IPS-18a (cell line): ENCODE data around the gene PHF14.

Source experiments
- H3K27ac ChIP-seq: one replicate; pipeline ENCODE4 v1.5.1; 2013; ENCODE audit warnings: low read length
- H3K27me3 ChIP-seq: one replicate; pipeline ENCODE4 v1.6.1; 2013; ENCODE audit warnings: mild to moderate bottlenecking, low read length; ENCODE audit not compliant: control insufficient read depth, insufficient read depth
- H3K36me3 ChIP-seq: one replicate; pipeline ENCODE4 v1.6.1; 2013; ENCODE audit warnings: low read depth, low read length; ENCODE audit not compliant: control insufficient read depth
- H3K4me1 ChIP-seq: one replicate; pipeline ENCODE4 v1.6.1; 2013; ENCODE audit warnings: low read depth, low read length; ENCODE audit not compliant: control insufficient read depth
- H3K4me3 ChIP-seq: one replicate; pipeline ENCODE4 v1.5.1; 2013; ENCODE audit warnings: low read length
- H3K9ac ChIP-seq: one replicate; pipeline ENCODE4 v1.6.1; 2013; ENCODE audit warnings: mild to moderate bottlenecking, low read length, moderate library complexity
- H3K9me3 ChIP-seq: one replicate; pipeline ENCODE4 v1.6.1; 2013; ENCODE audit warnings: low read depth, low read length; ENCODE audit not compliant: control insufficient read depth

Gene PHF14

DNA sequence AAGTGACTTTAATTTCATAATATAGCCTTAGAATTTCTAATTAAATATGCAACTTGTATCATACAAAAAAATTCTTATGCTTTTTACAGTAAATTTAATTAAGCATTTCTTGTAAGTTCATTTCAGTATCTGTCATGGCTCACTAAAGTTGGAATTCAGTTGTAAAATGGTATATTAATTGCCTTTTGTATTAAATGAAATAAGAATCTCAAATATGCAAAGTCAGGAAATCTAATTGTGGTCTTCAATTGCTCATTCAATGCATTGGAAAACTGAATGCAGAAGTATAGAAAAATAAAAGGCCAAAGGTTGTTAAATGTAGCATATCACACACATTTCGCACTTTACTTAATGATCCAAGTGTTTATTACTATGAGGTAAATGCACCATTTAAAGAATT is 189.5 kb downstream of the PHF14 start:
- Histone ChIP-seq H3K9ac (no peak overlapping the region), H3K4me1 (no peaks in the 10 kb centered on the region), H3K27ac (no peak overlapping the region), H3K36me3 (no peaks in the 10 kb centered on the region), H3K4me3 (no peak overlapping the region), H3K27me3 (no peaks in the 10 kb centered on the region), H3K9me3 (no peaks in the 10 kb centered on the region)

DNA sequence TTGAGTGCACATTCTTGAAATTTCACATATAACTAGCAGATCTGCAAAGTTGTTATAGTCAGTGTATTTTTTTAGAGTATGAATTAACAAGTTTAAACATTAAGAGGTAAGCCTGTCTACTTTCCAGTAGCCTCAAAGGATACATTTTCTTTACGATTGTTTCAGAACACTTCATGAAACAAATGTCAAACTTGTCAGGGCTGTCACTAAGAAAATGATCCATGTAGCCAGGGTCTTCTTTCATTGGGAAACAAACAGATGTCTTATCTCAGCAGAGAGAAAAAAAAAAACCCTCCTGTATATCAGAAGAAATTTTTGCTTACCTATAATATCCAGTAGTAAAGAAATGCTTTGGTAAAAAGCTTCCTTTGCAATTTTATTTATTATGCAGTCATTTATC is 192.4 kb downstream of the PHF14 start:
- Histone ChIP-seq H3K4me1 (no peaks in the 10 kb centered on the region), H3K9ac (no peak overlapping the region), H3K4me3 (no peak overlapping the region), H3K27me3 (no peaks in the 10 kb centered on the region), H3K27ac (no peak overlapping the region), H3K36me3 (no peaks in the 10 kb centered on the region), H3K9me3 (no peaks in the 10 kb centered on the region)

DNA sequence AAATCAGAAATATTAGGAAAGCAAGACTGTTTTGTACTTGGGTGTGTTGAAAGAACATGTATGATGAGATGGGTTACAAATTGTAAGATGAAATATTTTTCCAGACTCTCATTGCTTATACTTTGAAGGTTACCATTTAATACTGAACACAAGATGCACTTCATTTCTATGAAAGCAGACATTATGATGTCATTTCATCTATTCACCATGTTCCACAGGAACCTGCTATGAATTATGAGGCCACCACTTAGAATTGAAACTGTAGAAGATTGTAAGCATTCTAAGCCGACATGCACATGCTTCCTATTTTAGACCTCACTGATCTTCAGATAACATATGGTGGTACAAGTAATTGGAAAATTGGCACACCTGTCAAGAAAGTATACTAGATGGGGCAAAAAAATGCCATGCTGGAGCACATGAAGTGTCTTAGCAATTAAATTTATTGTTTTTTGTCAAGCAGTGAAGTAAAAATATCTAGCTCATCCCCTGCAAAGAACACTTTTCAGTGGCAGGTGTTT is 195.0 kb downstream of the PHF14 start:
- H3K9me3 ChIP-seq, result no peaks in the 10 kb centered on the region
- no peak overlapping the region for H3K4me3 ChIP-seq
- H3K27me3 ChIP-seq, result no peaks in the 10 kb centered on the region
- H3K27ac ChIP-seq, result no peak overlapping the region
- H3K4me1 ChIP-seq, result no peaks in the 10 kb centered on the region
- H3K9ac ChIP-seq, result no peak overlapping the region
- no peaks in the 10 kb centered on the region for H3K36me3 ChIP-seq

DNA sequence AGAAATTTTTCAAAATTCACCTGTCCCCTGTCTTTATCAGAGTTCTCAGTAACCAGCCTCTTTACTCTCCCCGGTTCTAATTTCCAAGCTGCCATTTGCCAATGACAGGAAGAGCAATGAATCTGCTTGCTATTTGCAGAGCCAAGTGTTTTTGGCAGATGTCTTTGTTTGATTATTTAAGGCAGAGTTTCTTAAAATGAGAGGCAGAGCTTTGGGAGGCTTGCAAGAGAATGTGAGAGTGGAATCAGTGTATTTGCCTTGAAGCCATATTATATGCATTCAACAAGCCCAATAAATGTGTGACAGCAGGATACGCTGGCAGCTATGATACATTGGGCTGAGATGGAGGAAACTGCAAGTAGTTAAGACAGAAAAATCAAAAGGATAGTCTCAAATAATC is 196.5 kb downstream of the PHF14 start:
- Histone ChIP-seq H3K36me3 (no peaks in the 10 kb centered on the region), H3K9ac (no peak overlapping the region), H3K4me1 (no peaks in the 10 kb centered on the region), H3K27me3 (no peaks in the 10 kb centered on the region), H3K9me3 (no peaks in the 10 kb centered on the region), H3K4me3 (no peak overlapping the region), H3K27ac (no peak overlapping the region)

DNA sequence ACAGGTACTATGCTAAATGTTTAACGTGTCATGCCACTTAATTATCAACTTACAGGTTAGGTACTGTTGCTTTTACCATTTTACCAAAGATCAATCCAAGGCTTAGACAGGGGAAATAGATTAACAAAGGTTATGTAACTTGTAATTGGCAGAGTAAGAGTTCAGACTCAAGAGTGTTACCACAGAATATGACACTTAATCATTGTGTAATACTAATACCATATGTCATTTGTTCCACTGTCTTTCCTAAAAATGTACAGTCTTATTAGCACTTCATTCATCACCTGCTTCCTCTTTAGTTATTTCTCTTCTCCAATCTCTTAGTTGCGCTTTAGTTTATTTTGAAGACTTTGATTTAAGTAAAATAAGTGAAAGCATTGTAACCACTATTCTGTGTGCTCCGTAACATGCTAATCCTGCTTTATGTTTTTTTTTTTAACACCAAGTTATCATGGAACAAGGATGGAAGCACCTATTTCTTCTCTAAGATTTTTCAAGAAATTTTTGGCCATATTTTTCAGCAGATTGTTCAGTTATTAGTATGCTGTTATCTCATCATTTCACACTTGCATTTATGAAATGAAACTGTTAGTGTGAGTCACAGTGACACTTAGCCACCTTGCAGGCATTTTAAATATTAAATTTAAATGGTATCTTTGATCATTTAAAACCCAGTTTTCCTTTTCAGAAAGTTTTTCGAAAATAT is 197.3 kb downstream of the PHF14 start:
- no peaks in the 10 kb centered on the region for H3K27me3 ChIP-seq
- H3K9ac ChIP-seq, result no peak overlapping the region
- no peaks in the 10 kb centered on the region for H3K36me3 ChIP-seq
- no peaks in the 10 kb centered on the region for H3K9me3 ChIP-seq
- H3K4me1 ChIP-seq, result no peaks in the 10 kb centered on the region
- no peak overlapping the region for H3K4me3 ChIP-seq
- no peak overlapping the region for H3K27ac ChIP-seq

DNA sequence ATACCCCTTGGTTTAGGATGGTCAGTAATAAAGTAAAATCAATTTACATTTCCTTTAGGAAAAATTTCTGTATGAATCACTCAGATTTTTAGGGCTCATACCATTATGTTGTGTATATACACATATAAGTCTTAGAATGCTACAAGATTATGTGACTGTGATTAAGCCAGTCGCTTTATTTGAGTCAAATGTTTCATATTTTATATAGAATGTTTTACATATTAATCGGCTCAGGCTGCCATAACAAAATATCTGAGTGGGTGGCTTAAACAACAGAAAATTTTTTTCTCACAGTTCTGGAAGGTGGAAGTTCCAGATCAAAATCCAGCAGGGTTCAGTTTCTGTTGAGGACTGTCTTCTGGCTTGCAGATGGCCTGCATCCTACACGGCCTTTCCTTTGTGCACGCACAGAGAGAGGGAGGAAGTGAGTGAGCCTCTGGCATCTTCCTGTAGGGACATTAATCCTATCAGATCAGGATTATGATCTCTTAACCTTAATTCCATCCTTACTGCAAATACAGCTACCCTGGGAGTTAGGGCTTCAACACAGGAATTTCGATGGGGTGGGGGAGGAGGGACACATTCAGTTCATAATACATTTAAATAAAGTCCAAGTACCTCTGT is 198.0 kb downstream of the PHF14 start:
- Histone ChIP-seq H3K9ac (no peak overlapping the region), H3K4me1 (no peaks in the 10 kb centered on the region), H3K36me3 (no peaks in the 10 kb centered on the region), H3K9me3 (no peaks in the 10 kb centered on the region), H3K27me3 (no peaks in the 10 kb centered on the region), H3K27ac (no peak overlapping the region), H3K4me3 (no peak overlapping the region)

DNA sequence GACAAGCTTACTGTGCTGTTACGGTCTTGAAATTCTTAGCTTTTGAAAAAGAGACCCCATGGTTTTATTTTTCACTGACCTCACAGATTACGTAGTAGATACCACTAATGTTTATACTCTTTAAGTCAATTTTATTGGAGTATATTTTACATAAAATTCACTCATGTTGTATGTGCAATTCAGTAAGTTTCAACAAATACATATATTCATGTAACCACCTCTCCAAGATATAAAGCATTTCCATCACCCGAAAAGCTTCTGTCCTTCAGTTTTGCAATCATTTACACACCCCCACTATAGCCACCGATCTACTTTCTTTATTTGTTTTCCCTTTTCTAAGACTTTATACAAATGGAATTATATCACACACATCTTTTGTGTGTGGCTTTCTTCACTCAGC is 199.2 kb downstream of the PHF14 start:
- Histone ChIP-seq H3K27ac (no peak overlapping the region), H3K4me1 (no peaks in the 10 kb centered on the region), H3K9ac (no peak overlapping the region), H3K36me3 (no peaks in the 10 kb centered on the region), H3K4me3 (no peak overlapping the region), H3K27me3 (no peaks in the 10 kb centered on the region), H3K9me3 (no peaks in the 10 kb centered on the region)

DNA sequence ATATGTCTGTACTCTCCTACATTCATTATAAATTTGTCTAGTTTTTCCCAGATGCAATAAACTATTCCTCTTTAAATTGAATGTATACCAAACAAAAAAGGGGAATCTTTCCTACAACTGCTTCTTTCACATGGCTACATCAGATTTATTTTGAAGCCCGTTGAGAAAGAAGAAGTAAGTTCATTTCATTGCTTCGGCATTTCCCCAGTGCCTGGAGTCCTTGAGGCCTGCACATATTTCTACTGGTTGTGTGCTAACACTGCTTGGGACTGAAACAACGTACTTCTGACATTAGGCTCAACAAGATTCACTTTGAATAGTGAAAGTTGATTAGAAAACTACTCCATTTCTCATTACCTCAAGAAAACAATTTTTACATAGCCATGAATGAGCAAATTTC is 201.7 kb downstream of the PHF14 start:
- no peak overlapping the region for H3K27ac ChIP-seq
- H3K9ac ChIP-seq, result no peak overlapping the region
- no peaks in the 10 kb centered on the region for H3K36me3 ChIP-seq
- no peak overlapping the region for H3K4me3 ChIP-seq
- H3K9me3 ChIP-seq, result no peaks in the 10 kb centered on the region
- H3K4me1 ChIP-seq, result no peaks in the 10 kb centered on the region
- H3K27me3 ChIP-seq, result no peaks in the 10 kb centered on the region

DNA sequence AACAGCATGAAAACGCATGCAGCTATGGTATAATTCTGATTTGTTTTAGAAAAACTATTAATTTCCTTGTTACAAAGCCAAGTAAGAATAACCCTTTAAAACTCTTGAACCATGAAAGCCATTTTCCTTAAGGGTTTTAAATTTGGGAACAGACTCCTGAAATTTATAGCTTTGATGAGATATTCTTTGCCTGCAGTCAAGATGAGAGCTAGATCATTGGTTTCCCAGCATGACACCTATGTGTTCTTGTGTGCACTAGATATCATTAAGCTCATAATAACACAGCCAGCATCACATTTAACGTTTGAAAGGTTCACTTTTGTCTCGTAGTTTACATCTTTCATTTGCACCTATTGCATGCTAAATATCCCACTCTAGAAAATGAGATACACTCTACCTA is 202.2 kb downstream of the PHF14 start:
- Histone ChIP-seq H3K9ac (no peak overlapping the region), H3K9me3 (no peaks in the 10 kb centered on the region)

DNA sequence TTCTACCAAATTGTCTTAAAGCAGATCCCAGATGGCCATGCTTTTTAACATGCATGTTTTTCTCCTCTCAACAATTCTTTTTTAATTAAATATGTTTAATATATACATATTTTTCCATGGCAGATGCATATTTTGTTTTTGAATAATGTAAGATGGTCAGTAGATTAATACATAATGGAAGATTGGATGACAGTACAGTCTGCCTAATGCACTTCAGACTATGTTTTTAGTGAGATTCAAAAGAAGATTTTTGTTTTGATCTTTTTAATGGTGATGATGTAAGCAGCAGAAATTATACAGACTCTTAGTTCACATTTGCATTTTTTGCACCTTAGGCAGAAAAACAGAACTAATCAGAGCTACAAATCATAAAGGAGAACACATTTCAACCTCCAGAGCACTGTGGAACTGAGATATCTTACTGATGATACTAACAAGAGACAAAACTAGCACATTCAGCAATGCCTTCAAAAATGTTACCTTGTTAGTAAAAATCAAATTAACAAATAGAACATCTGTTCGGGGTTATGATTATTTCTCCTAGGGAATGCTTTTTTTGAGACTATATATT is 203.4 kb downstream of the PHF14 start:
- no peaks in the 10 kb centered on the region for H3K9me3 ChIP-seq
- H3K27me3 ChIP-seq, result no peaks in the 10 kb centered on the region
- no peaks in the 10 kb centered on the region for H3K4me1 ChIP-seq
- no peak overlapping the region for H3K4me3 ChIP-seq
- H3K9ac ChIP-seq, result no peak overlapping the region
- no peaks in the 10 kb centered on the region for H3K36me3 ChIP-seq
- H3K27ac ChIP-seq, result no peak overlapping the region

More for the DNA sequence above, 202.2 kb downstream of the PHF14 start:
- no peaks in the 10 kb centered on the region for H3K36me3 ChIP-seq
- H3K27me3 ChIP-seq, result no peaks in the 10 kb centered on the region
- no peaks in the 10 kb centered on the region for H3K4me1 ChIP-seq
- no peak overlapping the region for H3K4me3 ChIP-seq
- no peak overlapping the region for H3K27ac ChIP-seq

DNA sequence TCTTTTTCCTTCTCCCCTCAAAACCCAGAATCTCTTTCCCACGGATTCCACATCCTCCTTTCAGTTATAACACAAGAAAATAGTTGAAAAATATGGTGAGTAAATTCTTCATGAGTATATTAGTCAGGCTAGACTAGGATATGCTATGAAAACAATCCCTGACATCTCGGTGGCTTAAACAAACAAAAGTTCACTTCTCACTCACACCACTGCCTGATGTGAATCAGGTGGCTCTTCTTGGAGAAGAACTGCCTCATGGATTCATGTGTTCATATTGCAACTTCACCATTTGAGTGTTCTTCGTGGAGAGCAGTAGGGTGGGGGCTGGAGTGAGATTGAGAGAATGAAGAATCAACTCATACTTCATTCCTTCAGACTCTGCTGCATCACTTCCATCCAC is 204.1 kb downstream of the PHF14 start:
- H3K4me1 ChIP-seq, result no peaks in the 10 kb centered on the region
- H3K4me3 ChIP-seq, result no peak overlapping the region
- no peaks in the 10 kb centered on the region for H3K36me3 ChIP-seq
- no peak overlapping the region for H3K27ac ChIP-seq
- H3K27me3 ChIP-seq, result no peaks in the 10 kb centered on the region
- no peak overlapping the region for H3K9ac ChIP-seq
- no peaks in the 10 kb centered on the region for H3K9me3 ChIP-seq

DNA sequence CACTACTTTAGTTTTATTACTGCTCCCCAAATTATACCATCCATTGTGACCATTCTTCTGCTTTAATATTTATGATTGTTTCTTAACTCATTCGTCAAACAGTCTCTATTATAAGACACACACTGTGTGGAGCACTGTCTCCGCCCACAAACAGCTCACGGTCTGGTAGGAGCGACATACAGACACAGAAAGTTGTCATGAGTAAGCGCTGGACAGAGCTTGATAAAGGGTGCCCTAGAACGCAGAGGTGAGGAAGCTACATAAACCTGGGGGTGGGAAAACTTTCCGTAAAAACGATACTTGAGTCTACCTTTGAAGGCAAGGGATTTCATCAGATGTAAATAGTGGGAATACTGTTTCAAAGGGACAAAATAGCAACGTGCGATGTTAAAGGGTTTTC is 207.9 kb downstream of the PHF14 start:
- Histone ChIP-seq H3K4me3 (no peak overlapping the region), H3K27ac (no peak overlapping the region), H3K9me3 (peaks cover 10% of the 10 kb centered on the region), H3K36me3 (no peaks in the 10 kb centered on the region), H3K27me3 (peaks cover 24% of the 10 kb centered on the region), H3K4me1 (no peaks in the 10 kb centered on the region), H3K9ac (no peak overlapping the region)
